Ectodermal cell (in vitro differentiated cells): ENCODE results near the gene PCBP3.
"Not testable (repeated sequence)": the region's sequence is repeated elsewhere in the genome, so short reads cannot be mapped to it uniquely, and the experiment has no call there.

Source experiments
- H3K27ac ChIP-seq: 2 replicates; pipeline ENCODE4 v1.7.0; 2013; ENCODE audit warnings: mild to moderate bottlenecking, low read depth, low read length; ENCODE audit not compliant: insufficient read depth, poor library complexity, severe bottlenecking
- H3K27me3 ChIP-seq: 2 replicates; pipeline ENCODE4 v1.7.0; 2013; ENCODE audit warnings: mild to moderate bottlenecking, low read length; ENCODE audit not compliant: insufficient read depth, control insufficient read depth, poor library complexity, severe bottlenecking
- H3K36me3 ChIP-seq: one replicate; pipeline ENCODE4 v1.7.0; 2013; ENCODE audit warnings: low read length; ENCODE audit not compliant: control insufficient read depth, insufficient read depth
- H3K4me1 ChIP-seq: one replicate; pipeline ENCODE4 v1.7.0; 2013; ENCODE audit warnings: low read length; ENCODE audit not compliant: control insufficient read depth, insufficient read depth
- H3K4me3 ChIP-seq: 2 replicates; pipeline ENCODE4 v1.7.0; 2013; ENCODE audit warnings: low read depth, low read length, control low read depth; ENCODE audit not compliant: insufficient read depth
- H3K9me3 ChIP-seq: 2 replicates; pipeline ENCODE4 v1.7.0; 2013; ENCODE audit warnings: mild to moderate bottlenecking, low read length, moderate library complexity; ENCODE audit not compliant: control insufficient read depth
- WGBS, 2 experiments: methylation state at CpG; one replicate each; pipeline ENCODE4 v1.1.7; 2013; ENCODE audit warnings: missing lambda C conversion rate in 2 of 2; 5-methylcytosine and 5-hydroxymethylcytosine counted together

The PCBP3 gene

GRCh38 chr21:45949928-45950739, 306.6 kb downstream of the PCBP3 start:
- H3K4me1 ChIP-seq, result peaks cover 15% of the 10 kb centered on the region
- H3K27ac ChIP-seq, result no peak overlapping the region
- H3K36me3 ChIP-seq, result no peaks in the 10 kb centered on the region
- no peaks in the 10 kb centered on the region for H3K9me3 ChIP-seq
- no peak overlapping the region for H3K4me3 ChIP-seq
- 90 to 91% methylated on average over 35 of the region's 35 CpGs for WGBS, 2 experiments
- no peaks in the 10 kb centered on the region for H3K27me3 ChIP-seq

DNA sequence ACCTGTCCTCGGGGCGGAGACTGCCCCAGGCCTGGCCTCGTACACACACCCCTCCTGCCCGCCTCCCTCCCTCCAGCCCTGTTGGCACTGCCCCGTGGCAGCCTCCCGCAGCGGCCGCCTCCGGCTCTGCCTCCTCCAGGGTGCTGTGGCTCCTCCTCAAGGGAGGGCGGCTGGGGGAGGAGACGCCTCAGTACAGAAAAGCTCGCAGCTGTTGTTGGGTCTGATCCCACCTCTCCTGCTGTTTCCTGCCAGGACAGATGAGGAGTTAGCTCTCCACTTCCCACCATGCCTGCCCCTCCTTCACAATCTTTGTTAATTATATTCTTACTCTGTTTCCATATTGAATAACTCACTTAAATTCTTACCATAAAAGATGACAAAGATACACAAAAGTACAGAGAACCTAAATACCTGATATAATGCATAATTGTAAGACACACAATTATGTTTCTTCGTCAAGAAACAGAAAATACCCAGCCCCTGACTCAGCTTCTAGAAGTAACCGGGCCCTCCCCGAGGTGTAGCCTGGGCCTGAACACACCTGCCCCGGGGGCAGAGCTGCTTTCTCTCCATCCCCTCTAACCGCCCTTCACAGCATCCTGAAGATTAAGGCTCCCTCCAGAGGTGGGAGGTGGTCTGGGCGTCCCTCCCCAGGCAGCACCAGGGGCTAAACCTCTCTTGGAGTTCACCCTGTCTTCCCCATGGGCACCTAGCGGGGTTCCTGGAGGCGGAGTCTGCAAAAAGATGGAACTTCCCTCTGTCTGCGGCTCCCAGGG, 307.4 kb downstream of the PCBP3 start:
- H3K36me3 ChIP-seq, result no peaks in the 10 kb centered on the region
- WGBS, 2 experiments, result 60 to 61% methylated on average over 21 of the region's 21 CpGs
- H3K4me3 ChIP-seq, result no peak overlapping the region

GRCh38 chr21:45951676-45952075, 308.2 kb downstream of the PCBP3 start:
- Histone ChIP-seq H3K27me3 (no peaks in the 10 kb centered on the region), H3K4me1 (peaks cover 15% of the 10 kb centered on the region), H3K36me3 (no peaks in the 10 kb centered on the region), H3K27ac (no peak overlapping the region), H3K4me3 (no peak overlapping the region), H3K9me3 (no peaks in the 10 kb centered on the region)
- WGBS, 2 experiments, result 88 to 89% methylated on average over 15 of the region's 15 CpGs

More for the DNA sequence above, 307.4 kb downstream of the PCBP3 start:
- Histone ChIP-seq H3K9me3 (no peaks in the 10 kb centered on the region), H3K27ac (no peak overlapping the region), H3K27me3 (no peaks in the 10 kb centered on the region), H3K4me1 (peaks cover 15% of the 10 kb centered on the region)

GRCh38 chr21:45952527-45952926, 309.0 kb downstream of the PCBP3 start:
- not testable (repeated sequence) for H3K4me3 ChIP-seq, H3K27ac ChIP-seq, H3K36me3 ChIP-seq, H3K9me3 ChIP-seq, H3K27me3 ChIP-seq
- WGBS, 2 experiments, result 89 to 91% methylated on average over 8 to 9 of the region's 10 CpGs
- H3K4me1 ChIP-seq, result peaks cover 15% of the 10 kb centered on the region

- peaks cover 15% of the 10 kb centered on the region for H3K4me1 ChIP-seq
- H3K27me3 ChIP-seq, result no peaks in the 10 kb centered on the region
- no peak overlapping the region for H3K27ac ChIP-seq
- no peak overlapping the region for H3K4me3 ChIP-seq
- no peaks in the 10 kb centered on the region for H3K9me3 ChIP-seq
- H3K36me3 ChIP-seq, result no peaks in the 10 kb centered on the region
- 87 to 89% methylated on average over 11 of the region's 11 CpGs for WGBS, 2 experiments
Measured at GRCh38 chr21:45952974-45953373, 309.4 kb downstream of the PCBP3 start.

DNA sequence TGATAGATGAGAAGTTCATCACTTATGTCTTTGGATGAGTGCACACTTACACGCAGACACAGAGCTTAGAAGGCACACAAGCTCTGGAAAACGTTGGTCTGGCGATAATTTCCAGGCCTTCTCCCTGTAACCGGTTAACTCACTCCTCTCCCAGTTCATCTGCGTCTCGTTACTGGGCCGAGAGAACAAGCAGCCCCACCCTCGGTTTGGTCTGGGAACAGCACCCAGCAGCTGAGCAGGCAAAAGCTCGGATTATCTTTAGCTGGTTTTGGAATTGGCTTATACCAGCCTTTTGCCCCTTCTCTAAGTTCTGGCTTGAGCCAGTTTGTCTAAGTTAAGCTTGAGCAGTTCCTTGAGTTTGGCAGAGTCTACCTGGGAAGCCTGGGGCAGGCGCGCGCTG, 310.7 kb downstream of the PCBP3 start:
- Histone ChIP-seq H3K27me3 (no peaks in the 10 kb centered on the region), H3K36me3 (no peaks in the 10 kb centered on the region), H3K9me3 (no peaks in the 10 kb centered on the region), H3K4me3 (no peak overlapping the region), H3K4me1 (peaks cover 15% of the 10 kb centered on the region), H3K27ac (no peak overlapping the region)
- 77% methylated on average over 12 of the region's 12 CpGs for WGBS, 2 experiments

DNA sequence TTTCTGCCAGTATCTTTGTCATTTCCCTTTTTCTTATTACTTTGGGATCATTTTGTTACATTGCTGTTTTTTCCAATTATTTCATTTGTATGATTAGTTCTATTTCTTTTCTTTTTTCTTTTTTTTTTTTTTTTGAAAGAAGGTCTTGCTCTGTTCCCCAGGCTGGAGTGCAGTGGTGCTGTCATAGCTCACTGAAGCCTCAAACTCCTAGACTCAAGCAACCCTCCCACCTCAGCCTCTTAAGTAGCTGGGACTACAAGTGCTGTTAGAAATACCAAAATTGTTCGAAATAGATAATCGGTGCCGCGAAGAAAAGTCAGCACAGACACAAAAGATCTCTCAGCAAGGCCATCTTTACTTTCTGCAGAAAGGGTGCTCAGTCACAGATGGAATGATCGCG, 311.4 kb downstream of the PCBP3 start:
- WGBS, 2 experiments, result 96 to 97% methylated on average over 6 of the region's 6 CpGs
- peaks cover 15% of the 10 kb centered on the region for H3K4me1 ChIP-seq
- H3K27me3 ChIP-seq, result no peaks in the 10 kb centered on the region
- no peaks in the 10 kb centered on the region for H3K36me3 ChIP-seq
- no peaks in the 10 kb centered on the region for H3K9me3 ChIP-seq
- H3K4me3 ChIP-seq, result no peak overlapping the region
- no peak overlapping the region for H3K27ac ChIP-seq

DNA sequence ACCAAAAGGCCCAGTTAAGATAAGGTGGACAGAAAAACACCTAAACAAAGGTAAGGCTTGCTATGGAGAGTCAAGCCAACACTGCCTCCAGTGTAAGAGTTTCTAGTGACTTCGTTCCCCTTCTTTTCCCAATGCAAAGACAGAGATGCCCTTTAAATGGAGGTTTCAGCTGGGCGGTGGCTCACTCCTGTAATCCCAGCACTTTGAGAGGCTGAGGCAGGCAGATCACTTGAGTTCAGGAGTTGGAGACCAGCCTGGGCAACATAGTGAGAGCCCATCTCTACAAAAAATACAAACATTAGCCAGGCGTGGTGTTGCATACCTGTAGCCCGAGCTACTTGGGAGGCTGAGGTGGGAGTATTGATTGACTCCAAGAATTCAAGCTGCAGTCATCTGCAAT, 314.0 kb downstream of the PCBP3 start:
- no peak overlapping the region for H3K4me3 ChIP-seq
- no peaks in the 10 kb centered on the region for H3K4me1 ChIP-seq
- H3K27ac ChIP-seq, result no peak overlapping the region
- H3K9me3 ChIP-seq, result no peaks in the 10 kb centered on the region
- no peaks in the 10 kb centered on the region for H3K27me3 ChIP-seq
- no peaks in the 10 kb centered on the region for H3K36me3 ChIP-seq
- 87 to 92% methylated on average over 3 to 4 of the region's 4 CpGs for WGBS, 2 experiments

DNA sequence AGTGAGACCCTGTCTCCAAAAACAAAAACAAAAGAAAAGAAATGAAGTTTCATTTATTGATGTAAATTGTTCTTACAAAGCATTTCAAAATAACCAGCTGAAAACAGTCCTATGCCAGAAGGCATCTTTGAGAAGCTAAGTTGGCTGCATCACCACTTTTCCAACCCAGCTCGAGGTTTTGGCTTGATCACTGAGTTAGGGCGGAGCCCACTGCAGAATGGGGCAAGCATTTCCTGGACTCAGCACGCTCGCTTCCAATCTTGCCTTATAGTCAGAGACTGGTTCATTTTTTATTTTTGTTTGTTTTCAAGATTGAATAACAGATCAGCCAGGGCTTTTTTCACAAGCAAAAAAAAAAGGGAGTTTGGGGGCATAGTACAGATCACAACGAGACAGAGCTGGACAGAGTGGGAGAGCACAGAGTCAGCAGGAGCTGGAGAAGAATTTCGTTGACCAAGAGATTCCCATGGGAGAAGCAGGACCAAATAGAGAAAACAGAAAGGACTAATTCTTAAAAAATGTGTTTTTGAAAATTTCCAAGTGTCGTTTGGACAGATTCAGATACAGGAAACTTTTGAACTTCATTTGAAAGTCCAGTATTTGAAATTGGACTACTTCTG, 314.6 kb downstream of the PCBP3 start:
- Histone ChIP-seq H3K27me3 (no peaks in the 10 kb centered on the region), H3K9me3 (no peaks in the 10 kb centered on the region), H3K36me3 (no peaks in the 10 kb centered on the region), H3K4me1 (no peaks in the 10 kb centered on the region), H3K27ac (no peak overlapping the region), H3K4me3 (no peak overlapping the region)
- WGBS, 2 experiments, result 87 to 91% methylated on average over 7 of the region's 7 CpGs

DNA sequence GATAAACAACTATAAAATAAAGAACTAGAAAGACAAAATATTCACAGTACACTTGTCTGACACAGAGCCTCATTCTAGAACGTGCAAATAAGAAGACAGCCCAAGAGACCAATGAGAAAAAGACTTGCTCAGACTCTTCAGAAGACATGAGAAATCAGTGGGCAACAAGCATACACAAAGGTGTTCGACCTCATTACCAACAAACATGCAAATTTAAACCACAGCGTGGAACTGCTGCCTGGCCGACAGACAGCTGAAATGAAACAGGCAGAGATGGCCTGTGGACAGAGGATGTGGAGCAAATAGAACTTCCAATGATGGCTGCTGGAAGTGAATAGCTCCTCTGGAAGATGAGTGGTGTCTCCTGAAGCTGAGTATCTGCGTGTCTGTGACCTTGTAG, 315.7 kb downstream of the PCBP3 start:
- 81 to 82% methylated on average over 5 of the region's 5 CpGs for WGBS, 2 experiments
- Histone ChIP-seq H3K27me3 (no peaks in the 10 kb centered on the region), H3K36me3 (no peaks in the 10 kb centered on the region), H3K4me1 (no peaks in the 10 kb centered on the region), H3K9me3 (no peaks in the 10 kb centered on the region), H3K4me3 (no peak overlapping the region), H3K27ac (no peak overlapping the region)
